Measurements from ENCODE around the gene ENTPD3.

ENTPD3 gene

GRCh38 chr3:40387001-40387894, at the start of gene ENTPD3:
TSS of gene ENTPD3 (plus strand) at chr3:40387184. CDS start at chr3:40388058, 874 bp downstream.
- DNase-seq (ENCODE audit: low read depth), result no peak

GRCh38 chr3:40339871-40340270, 47.1 kb upstream of the ENTPD3 start:
- no peak for DNase-seq (ENCODE audit: low read depth)

- no peak for DNase-seq (ENCODE audit: low read depth)
Observed at GRCh38 chr3:40340541-40341170, 46.3 kb upstream of the ENTPD3 start.

- no peak for DNase-seq (ENCODE audit: low read depth)
Observed at GRCh38 chr3:40341671-40342070, 45.3 kb upstream of the ENTPD3 start.

- no peak for DNase-seq (ENCODE audit: low read depth)
Observed at GRCh38 chr3:40350529-40350928, 36.5 kb upstream of the ENTPD3 start.

- no peak for DNase-seq (ENCODE audit: low read depth)
Observed at GRCh38 chr3:40355410-40355809, 31.6 kb upstream of the ENTPD3 start.

GRCh38 chr3:40358454-40358853, 28.5 kb upstream of the ENTPD3 start:
- no peak for DNase-seq (ENCODE audit: low read depth)

GRCh38 chr3:40363674-40364073, 23.3 kb upstream of the ENTPD3 start:
- DNase-seq (ENCODE audit: low read depth), result no peak

GRCh38 chr3:40366203-40367162, 20.5 kb upstream of the ENTPD3 start:
- no peak for DNase-seq (ENCODE audit: low read depth)

GRCh38 chr3:40369716-40370115, 17.3 kb upstream of the ENTPD3 start:
- DNase-seq (ENCODE audit: low read depth), result no peak

- DNase-seq (ENCODE audit: low read depth), result no peak
Observed at GRCh38 chr3:40377822-40378221, 9.2 kb upstream of the ENTPD3 start.

- DNase-seq (ENCODE audit: low read depth), result no peak
Observed at GRCh38 chr3:40379674-40380306, 7.2 kb upstream of the ENTPD3 start.

- no peak for DNase-seq (ENCODE audit: low read depth)
Observed at GRCh38 chr3:40381904-40382616, 4.9 kb upstream of the ENTPD3 start.

GRCh38 chr3:40382617-40382979, 4.4 kb upstream of the ENTPD3 start:
- no peak for DNase-seq (ENCODE audit: low read depth)

- DNase-seq (ENCODE audit: low read depth), result no peak
Observed at GRCh38 chr3:40386213-40386612, 771 bp upstream of the ENTPD3 start.

- DNase-seq (ENCODE audit: low read depth), result no peak
Observed at GRCh38 chr3:40387895-40388254, 891 bp downstream of the ENTPD3 start.

GRCh38 chr3:40396406-40396805, 9.4 kb downstream of the ENTPD3 start:
- no peak for DNase-seq (ENCODE audit: low read depth)

GRCh38 chr3:40397129-40397528, 10.1 kb downstream of the ENTPD3 start:
- DNase-seq (ENCODE audit: low read depth), result no peak

GRCh38 chr3:40397912-40398311, 10.9 kb downstream of the ENTPD3 start:
- no peak for DNase-seq (ENCODE audit: low read depth)

GRCh38 chr3:40398346-40398745, 11.4 kb downstream of the ENTPD3 start:
- DNase-seq (ENCODE audit: low read depth), result no peak

- no peak for DNase-seq (ENCODE audit: low read depth)
Observed at GRCh38 chr3:40404591-40405198, 17.7 kb downstream of the ENTPD3 start.

All from iris pigment epithelial cell (primary cell).